ENCODE results near the gene KIAA1328. TPM values are rescaled to one million over a fixed set of nuclear protein-coding genes. Genes with fewer than 3 reads are reported as not detected.

The KIAA1328 gene
- total RNA-seq, 1 donor from 2014 or later = 5.8 TPM

GRCh38 chr18:37170984-37171383, 342.1 kb downstream of the KIAA1328 start:
- no peaks in the 10 kb centered on the region for H3K36me3 ChIP-seq (ENCODE audit: control insufficient read depth, insufficient read depth, low read length)
- DNase-seq (ENCODE audit: low read depth) (no peak), FAIRE-seq (no peak)
- no peaks in the 10 kb centered on the region for H3K27me3 ChIP-seq (ENCODE audit: control insufficient read depth, insufficient read depth, low read length)
- no peak for TF ChIP-seq CTCF (IDR thresholded peaks at IDR 0.05; ENCODE audit: insufficient read depth, low read length, severe bottlenecking)
- H3K4me3 ChIP-seq (ENCODE audit: low read depth, low read length) = no peak overlapping the region

GRCh38 chr18:37173384-37173783, 344.5 kb downstream of the KIAA1328 start:
- no peak for DNase-seq (ENCODE audit: low read depth)
- TF ChIP-seq CTCF (IDR thresholded peaks at IDR 0.05; ENCODE audit: insufficient read depth, low read length, severe bottlenecking) = no peak
- FAIRE-seq = no peak
- Histone ChIP-seq H3K4me3 (ENCODE audit: low read depth, low read length) (no peak overlapping the region), H3K36me3 (ENCODE audit: control insufficient read depth, insufficient read depth, low read length) (no peaks in the 10 kb centered on the region), H3K27me3 (ENCODE audit: control insufficient read depth, insufficient read depth, low read length) (no peaks in the 10 kb centered on the region)

- no peak for DNase-seq (ENCODE audit: low read depth)
Observed at GRCh38 chr18:37175727-37176620, 347.0 kb downstream of the KIAA1328 start.

GRCh38 chr18:37176621-37176934, 347.7 kb downstream of the KIAA1328 start:
- TF ChIP-seq CTCF (IDR thresholded peaks at IDR 0.05; ENCODE audit: insufficient read depth, low read length, severe bottlenecking) = no peak
- no peaks in the 10 kb centered on the region for H3K36me3 ChIP-seq (ENCODE audit: control insufficient read depth, insufficient read depth, low read length)
- no peak for FAIRE-seq
- peak; percentile 86 for DNase-seq (ENCODE audit: low read depth)
- H3K4me3 ChIP-seq (ENCODE audit: low read depth, low read length) = no peak overlapping the region
- no peaks in the 10 kb centered on the region for H3K27me3 ChIP-seq (ENCODE audit: control insufficient read depth, insufficient read depth, low read length)

More at GRCh38 chr18:37175727-37176620, 347.0 kb downstream of the KIAA1328 start:
- Histone ChIP-seq H3K36me3 (ENCODE audit: control insufficient read depth, insufficient read depth, low read length) (no peaks in the 10 kb centered on the region), H3K27me3 (ENCODE audit: control insufficient read depth, insufficient read depth, low read length) (no peaks in the 10 kb centered on the region), H3K4me3 (ENCODE audit: low read depth, low read length) (no peak overlapping the region)
- no peak for FAIRE-seq
- no peak for TF ChIP-seq CTCF (IDR thresholded peaks at IDR 0.05; ENCODE audit: insufficient read depth, low read length, severe bottlenecking)

GRCh38 chr18:37179384-37179783, 350.5 kb downstream of the KIAA1328 start:
- DNase-seq (ENCODE audit: low read depth) (no peak), FAIRE-seq (no peak)
- Histone ChIP-seq H3K36me3 (ENCODE audit: control insufficient read depth, insufficient read depth, low read length) (no peaks in the 10 kb centered on the region), H3K4me3 (ENCODE audit: low read depth, low read length) (no peak overlapping the region), H3K27me3 (ENCODE audit: control insufficient read depth, insufficient read depth, low read length) (no peaks in the 10 kb centered on the region)
- TF ChIP-seq CTCF (IDR thresholded peaks at IDR 0.05; ENCODE audit: insufficient read depth, low read length, severe bottlenecking) = no peak

- H3K4me3 ChIP-seq (ENCODE audit: low read depth, low read length) = no peak overlapping the region
- H3K36me3 ChIP-seq (ENCODE audit: control insufficient read depth, insufficient read depth, low read length) = no peaks in the 10 kb centered on the region
- no peak for FAIRE-seq
- TF ChIP-seq CTCF (IDR thresholded peaks at IDR 0.05; ENCODE audit: insufficient read depth, low read length, severe bottlenecking) = no peak
- H3K27me3 ChIP-seq (ENCODE audit: control insufficient read depth, insufficient read depth, low read length) = no peaks in the 10 kb centered on the region
- no peak for DNase-seq (ENCODE audit: low read depth)
Observed at GRCh38 chr18:37180086-37180485, 351.2 kb downstream of the KIAA1328 start.
